Dermis microvascular lymphatic vessel endothelial cell (primary cell): ENCODE measurements around the gene MRPL12. TPM values are rescaled to one million over a fixed set of nuclear protein-coding genes. Genes with fewer than 3 reads are reported as not detected.
A peak's percentile ranks its signal among the peaks of the same experiment; 100 is the strongest.

Source experiments
- DNase-seq, 2 donors: peaks; one replicate each; pipeline versions ENCODE4 v3.0.0 to v3.0.0-alpha.2; 2010; ENCODE audit warnings: low read depth in 2 of 2
- total RNA-seq: library from RNA; depleted of rRNA; stranded (reverse); fragments of >200 nt; gene quantifications from 2 replicates; pipeline ENCODE4 v1.2.1, GENCODE V29; 2014

MRPL12 gene
- 8.7 and 8.9 TPM in 2 replicates for total RNA-seq

DNA sequence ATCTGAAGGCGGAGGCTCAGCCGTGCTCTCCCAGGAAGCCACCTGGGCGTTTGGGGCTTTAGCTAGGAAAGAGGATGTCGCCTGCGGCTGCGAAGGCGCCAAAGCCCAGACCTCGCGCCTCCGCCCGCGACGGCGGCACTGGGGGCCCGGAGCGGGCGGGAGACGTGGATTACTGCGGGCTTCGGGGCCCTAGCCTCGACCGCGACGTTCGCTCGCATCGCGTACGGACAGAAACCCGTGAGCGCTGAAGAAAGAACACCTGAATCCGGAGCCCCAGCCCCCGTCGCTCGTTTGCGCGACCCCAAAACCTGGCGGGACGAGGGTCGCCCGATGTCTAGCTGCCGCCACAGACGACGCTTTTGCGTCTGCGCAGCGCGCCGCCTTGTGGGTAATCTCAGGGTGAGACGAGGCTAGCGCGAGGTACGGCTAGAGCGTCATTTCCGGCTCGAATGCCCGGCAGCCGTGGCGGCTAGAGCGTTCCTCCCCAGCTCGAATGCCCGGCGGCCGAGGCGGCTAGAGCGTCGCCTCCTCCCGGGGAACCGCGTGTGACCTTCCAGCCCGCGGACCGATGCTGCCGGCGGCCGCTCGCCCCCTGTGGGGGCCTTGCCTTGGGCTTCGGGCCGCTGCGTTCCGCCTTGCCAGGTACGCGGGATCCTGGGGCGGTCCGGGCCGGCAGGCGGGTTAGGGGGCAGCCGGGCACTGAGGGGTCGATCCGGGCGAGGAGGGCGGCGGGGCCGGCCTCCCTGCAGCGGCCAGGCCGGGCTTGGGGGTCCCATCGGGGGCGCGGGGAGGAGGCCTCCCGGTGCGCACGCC, at the start of gene MRPL12:
MRPL12 (plus strand) TSS at position 434 of the 813 bp plus-strand sequence; CDS start at position 569, 135 bp downstream.
- DNase-seq: peak; percentile 83 to 94

DNA sequence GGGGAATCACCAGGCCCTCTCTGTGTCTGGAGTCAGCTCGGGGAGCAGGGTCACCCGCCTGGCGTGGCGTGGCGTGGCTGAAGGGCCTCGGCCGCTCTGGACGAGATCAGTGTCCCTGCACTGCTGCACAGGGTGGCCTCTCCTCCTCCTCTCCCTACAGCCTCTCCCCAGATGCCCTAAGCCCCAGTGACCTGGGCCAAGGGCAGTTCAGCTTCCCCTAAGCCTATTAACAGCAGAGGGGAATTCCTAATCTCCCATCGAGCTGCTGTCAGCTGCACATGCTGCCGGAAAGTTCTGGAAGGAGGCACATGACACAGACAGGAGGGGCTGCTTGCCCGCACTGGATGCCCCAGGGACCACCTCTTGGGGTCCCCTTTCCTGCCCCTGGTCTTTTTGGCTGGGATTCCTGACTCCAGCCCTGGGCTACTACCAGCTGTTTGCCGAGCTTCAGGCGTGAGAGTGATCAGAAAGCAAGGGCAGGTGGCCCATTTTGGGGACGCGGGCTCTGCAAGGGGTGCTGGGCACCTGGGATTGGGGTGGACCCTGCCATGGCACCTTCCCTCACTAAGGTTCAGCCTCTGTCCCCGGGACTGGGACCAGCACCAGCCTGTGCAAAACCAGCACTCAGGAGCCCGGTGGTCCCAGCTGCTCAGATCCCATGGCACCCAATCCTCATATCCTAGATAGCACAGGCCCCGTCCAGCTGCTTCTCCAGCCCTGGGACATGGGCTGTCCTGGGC, 47.6 kb upstream of the MRPL12 start:
- DNase-seq: no peak

DNA sequence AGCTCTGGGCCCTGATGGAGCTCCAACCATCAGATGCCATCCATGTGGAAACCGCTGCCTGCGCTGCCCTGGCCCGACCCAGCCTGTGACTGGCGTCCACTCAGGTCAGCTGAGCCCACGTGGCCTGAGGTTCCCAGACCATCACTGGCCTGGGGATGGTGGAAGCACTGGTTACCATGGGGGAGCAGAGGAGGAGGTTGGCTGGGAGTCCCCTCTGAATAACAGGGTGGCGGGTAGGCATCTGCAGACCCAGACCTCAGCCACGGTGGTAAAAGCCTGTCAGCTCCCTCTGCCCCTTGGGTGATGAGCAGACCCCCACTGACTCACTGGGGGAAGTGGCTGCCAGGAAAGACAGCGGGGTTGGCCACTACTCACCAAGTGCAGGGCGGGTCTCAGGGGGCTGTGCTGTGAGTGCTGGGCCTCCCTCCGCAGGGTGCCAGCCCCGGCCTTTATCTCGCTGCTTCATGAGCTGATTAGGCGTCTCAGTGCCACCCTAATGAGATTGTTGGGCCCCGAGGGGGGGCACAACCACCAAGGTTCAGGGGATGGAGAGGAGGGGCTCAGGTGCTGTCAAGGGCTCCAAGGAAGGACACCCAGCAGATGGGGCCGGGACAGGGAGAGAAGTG, 46.9 kb upstream of the MRPL12 start, which contains the start of gene PDE6G:
PDE6G (minus strand) TSS at position 425 of the 626 bp plus-strand sequence. CDS start 3,237 bp downstream, outside the sequence.
- no peak for DNase-seq

DNA sequence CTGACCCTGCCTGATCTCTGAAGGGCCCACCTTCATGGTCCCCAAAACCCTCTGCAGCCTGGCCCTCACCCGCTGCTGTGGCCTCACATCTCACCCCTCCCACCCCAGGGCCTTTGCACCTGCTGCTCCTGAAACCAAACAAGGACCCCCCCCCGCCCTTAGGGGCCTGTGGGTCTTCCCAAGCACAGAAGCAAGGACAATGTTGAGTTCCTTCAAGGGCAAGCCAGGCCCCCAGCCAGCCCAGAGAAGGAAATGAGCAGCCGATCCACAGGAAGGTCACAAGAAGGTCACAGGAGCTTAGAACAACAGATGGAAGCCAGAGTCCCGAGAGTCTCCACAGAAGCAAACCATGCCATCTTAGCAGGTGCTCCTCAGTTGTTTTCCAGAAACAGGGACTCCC, 46.3 kb upstream of the MRPL12 start:
- DNase-seq: peak in 1 of 2 donors; percentile 31

- no peak for DNase-seq
These were observed 44.1 kb upstream of the MRPL12 start for GRCh38 chr17:81659038-81659437.

- DNase-seq: no peak
These were observed 42.7 kb upstream of the MRPL12 start for GRCh38 chr17:81660441-81660840.

DNA sequence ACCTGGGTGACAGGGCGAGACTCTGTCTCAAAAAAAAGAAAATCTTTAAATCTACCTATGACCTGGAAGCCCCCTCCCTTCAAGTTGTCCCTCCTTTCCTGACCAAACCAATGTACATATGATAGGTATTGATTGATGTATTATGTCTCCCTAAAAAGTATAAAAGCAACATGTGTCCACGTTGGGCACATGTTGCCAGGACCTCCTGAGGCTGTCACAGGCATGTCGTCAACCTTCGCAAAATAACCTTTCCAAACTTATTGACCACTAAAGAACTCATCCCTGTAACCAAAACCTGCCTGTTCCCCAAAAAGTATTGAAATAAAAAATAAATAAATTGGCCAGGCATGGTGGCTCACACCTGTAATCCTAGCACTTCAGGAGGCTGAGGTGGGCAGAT, 41.2 kb upstream of the MRPL12 start:
- no peak for DNase-seq

DNA sequence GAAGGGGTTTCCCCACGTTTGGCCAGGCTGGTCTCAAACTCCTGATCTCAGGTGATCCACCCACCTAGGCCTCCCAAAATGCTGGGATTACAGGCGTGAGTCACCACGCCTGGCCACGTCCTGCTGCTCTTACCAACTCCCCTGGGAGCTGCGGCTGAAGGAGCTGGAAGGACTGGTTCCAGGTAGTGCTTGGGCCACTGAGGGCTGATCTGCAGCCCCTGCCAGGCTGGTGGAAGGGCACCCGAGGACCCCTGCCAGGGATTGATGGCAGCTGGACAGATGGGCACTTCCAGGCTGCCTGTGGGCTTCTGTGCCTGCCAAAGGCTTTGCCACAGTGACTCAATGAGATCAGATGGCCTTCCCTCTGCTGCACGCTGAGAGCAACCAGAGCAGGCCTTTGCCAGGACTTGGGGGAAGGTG, 39.1 kb upstream of the MRPL12 start:
- no peak for DNase-seq

- DNase-seq: peak in 1 of 2 donors; percentile 31
These were observed 37.7 kb upstream of the MRPL12 start for GRCh38 chr17:81665205-81666091.

DNA sequence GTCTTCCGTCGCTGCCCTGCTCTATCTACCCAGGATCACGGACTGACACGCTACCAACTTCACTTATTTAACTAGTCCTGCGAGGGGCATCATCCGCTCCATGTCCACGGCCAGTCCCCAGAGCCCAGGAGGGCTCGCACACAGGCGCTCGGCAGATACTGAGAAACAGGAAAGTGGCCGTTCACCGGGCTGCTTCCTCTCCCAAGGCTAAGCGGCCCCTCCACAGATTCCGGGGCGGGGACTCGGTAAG, 37.1 kb upstream of the MRPL12 start:
- peak in 1 of 2 donors; percentile 69 for DNase-seq

- DNase-seq: peak; percentile 92 to 98
These were observed 36.6 kb upstream of the MRPL12 start, which contains the start of the genes CCDC137 and OXLD1 for GRCh38 chr17:81666342-81667191. CCDC137 (plus strand) TSS chr17:81666737; CDS start chr17:81666767, 30 bp downstream. OXLD1 (minus strand) TSS chr17:81666605; CDS start chr17:81666577, 28 bp downstream.

GRCh38 chr17:81667754-81668153, 35.4 kb upstream of the MRPL12 start:
- no peak for DNase-seq

- DNase-seq: no peak
These were observed 30.7 kb upstream of the MRPL12 start for GRCh38 chr17:81672504-81672903.

DNA sequence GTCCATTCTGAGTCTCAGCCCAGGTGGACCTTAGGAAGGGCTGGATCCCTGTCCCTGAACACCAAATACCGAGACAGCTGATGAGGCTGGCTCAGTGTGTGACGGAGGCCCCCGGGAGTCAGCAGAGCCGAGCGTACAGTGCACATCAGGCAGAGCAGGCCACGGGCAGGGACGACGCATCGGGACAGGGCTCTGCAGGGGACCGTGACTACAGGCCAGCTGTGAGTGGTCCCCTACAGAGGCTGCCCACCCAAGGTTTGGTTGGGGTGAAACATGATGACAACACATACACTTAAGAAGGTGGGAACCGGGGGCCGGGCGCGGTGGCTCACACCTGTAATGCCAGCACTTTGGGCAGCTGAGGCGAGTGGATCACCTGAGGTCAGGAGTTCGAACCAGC, 30.2 kb upstream of the MRPL12 start:
- no peak for DNase-seq

- no peak for DNase-seq
These were observed 29.5 kb upstream of the MRPL12 start for GRCh38 chr17:81673561-81674258.

DNA sequence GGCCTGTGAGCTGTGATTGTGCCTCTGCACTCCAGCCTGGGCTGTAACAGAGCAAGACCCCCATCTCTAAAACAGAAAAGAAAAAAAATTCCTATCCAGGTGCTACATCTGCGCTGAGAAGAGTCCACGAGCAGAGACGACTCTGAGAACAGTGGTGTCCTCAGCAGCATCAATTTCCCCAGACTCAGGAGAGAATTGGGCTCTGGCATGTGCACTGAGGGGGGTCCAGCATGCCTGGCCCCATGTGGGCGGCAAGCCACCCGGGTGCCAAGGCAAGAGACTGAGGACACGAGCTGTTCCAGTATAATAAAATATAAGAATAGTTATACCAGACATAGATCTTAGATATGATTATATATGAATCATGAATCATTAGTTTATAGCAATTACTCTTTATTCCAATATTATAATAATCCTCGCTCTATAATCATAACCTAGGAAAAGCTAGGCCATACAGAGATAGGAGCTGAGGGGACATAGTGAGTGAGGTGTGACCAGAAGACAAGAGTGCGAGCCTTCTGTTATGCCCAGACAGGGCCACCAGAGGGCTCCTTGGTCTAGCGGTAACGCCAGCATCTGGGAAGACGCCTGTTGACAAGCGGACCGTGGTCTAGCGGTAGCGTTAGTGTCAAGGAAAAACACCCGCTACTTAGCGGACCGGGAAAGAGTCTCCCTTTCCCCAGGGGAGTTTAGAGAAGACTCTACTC, 27.5 kb upstream of the MRPL12 start:
- DNase-seq: peak in 1 of 2 donors; percentile 37

DNA sequence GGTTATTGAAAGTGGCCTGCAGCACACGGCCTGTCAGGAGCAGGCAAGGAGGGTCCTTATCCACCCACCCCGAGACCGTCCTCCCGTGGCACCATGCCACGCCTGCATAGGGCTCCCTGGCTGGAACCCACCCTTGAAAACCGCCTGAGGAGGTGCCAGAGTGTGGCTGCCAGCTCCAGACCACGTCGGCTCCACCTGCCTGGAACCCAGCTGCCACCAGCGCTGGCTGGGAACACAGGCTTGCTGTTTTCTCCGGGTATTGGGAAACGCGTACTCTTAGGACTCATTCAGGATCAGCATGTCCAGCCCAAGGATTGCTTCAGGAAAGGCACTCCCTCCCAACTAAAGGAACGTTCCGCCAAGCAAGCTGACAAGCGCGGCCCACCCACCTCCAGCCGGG, 26.3 kb upstream of the MRPL12 start:
- DNase-seq: no peak

- no peak for DNase-seq
These were observed 23.0 kb upstream of the MRPL12 start for GRCh38 chr17:81680150-81680549.

- no peak for DNase-seq
These were observed 21.5 kb upstream of the MRPL12 start for GRCh38 chr17:81681672-81682071.
